Right lobe of liver (tissue), 6 donors: ENCODE measurements around the gene LSP1. TPM values are rescaled to one million over a fixed set of nuclear protein-coding genes. Genes with fewer than 3 reads are reported as not detected.
A peak's percentile ranks its signal among the peaks of the same experiment; 100 is the strongest.

Experiments
- ATAC-seq, 4 donors: fragments of 200-7000 bp; cut with Tn5 transposase; one replicate each; pipeline ENCODE4 v1.9.1; 2020; ENCODE audit warnings: mild to moderate bottlenecking in 4 of 4, moderate library complexity in 4 of 4
- DNase-seq, 3 donors: peaks; one replicate each; pipeline ENCODE4 v3.0.0-alpha.2; 2020
- H3K27ac ChIP-seq, 3 donors: fragments of 200-600 bp; one replicate each; pipeline ENCODE4 v1.8.0; 2022
- H3K27me3 ChIP-seq, 2 donors: fragments of 200-600 bp; one replicate each; pipeline ENCODE4 v1.8.0; 2022
- H3K36me3 ChIP-seq, 4 donors: fragments of 200-600 bp; sonication (generic) in 1 of 4; one replicate each; pipeline versions ENCODE4 v1.5.1 to v1.8.0; 2017 to 2022; ENCODE audit warnings: control low read depth in 1 of 4
- H3K4me1 ChIP-seq, 4 donors: fragments of 200-600 bp; sonication (generic) in 1 of 4; one replicate each; pipeline versions ENCODE4 v1.5.1 to v1.8.0; 2017 to 2022; ENCODE audit warnings: control low read depth in 1 of 4
- H3K4me3 ChIP-seq, 3 donors: fragments of 200-600 bp; one replicate each; pipeline ENCODE4 v1.8.0; 2022
- H3K9me3 ChIP-seq, 4 donors: fragments of 200-600 bp; sonication (generic) in 1 of 4; one replicate each; pipeline versions ENCODE4 v1.5.1 to v1.8.0; 2017 to 2022; ENCODE audit warnings: control low read depth in 1 of 4
- POLR2A ChIP-seq: fragments of 450-650 bp; IDR thresholded peaks from one replicate; pipeline ENCODE4 v1.6.1; 2017; ENCODE audit warnings: antibody characterized with exemption, mild to moderate bottlenecking
- WGBS: methylation state at CpG from one replicate; pipeline ENCODE4 v1.1.6; 2018; ENCODE audit warnings: low coverage, low lambda C conversion rate; ENCODE audit not compliant: insufficient coverage; ENCODE audit errors: missing lambda C conversion rate; 5-methylcytosine and 5-hydroxymethylcytosine counted together
- intact Hi-C, 2 donors: fragments of 100-400 bp; cut with DNase I; formaldehyde crosslinking; loops; one replicate each; pipeline versions ENCODE4 v1.11.2 to v1.14.1; 2022
- total RNA-seq, 6 experiments: library from RNA; depleted of rRNA in 2 of 6; stranded (reverse); fragments of >200 nt in 2 of 6; fragmentation: NEBNext Ultra II Directional in 3 of 6; extraction: Animal tissue kit (Norgen Biotek cat#: 25700) in 3 of 6; gene quantifications; one replicate each; pipeline versions ENCODE4 v1.1.0 to v1.2.4, GENCODE V29; 2016 to 2023
- TF ChIP-seq, protein P1 (sequence below), 4 donors: fragments of 200-600 bp in 3 of 4; fragments of 450-650 bp in 1 of 4; IDR thresholded peaks; one replicate each; pipeline versions ENCODE4 v1.5.1 to v1.8.0; 2016 to 2022; ENCODE audit warnings: antibody characterized with exemption in 4 of 4, mild to moderate bottlenecking in 2 of 4
- donor health status: DM: no; HTN: yes; CAD: no.
- donor health status: DM: no; HTN: no; CAD: no.
- donor health status: DM: no; HTN: no; CAD: no.
- donor health status: DM: no; HTN: yes; CAD: no.
- donor health status: DM: no; HTN: yes; CAD: no.

The LSP1 gene
- total RNA-seq, 6 experiments from 2014 or later = 2.3 to 20.6 (median 8.8) TPM

DNA sequence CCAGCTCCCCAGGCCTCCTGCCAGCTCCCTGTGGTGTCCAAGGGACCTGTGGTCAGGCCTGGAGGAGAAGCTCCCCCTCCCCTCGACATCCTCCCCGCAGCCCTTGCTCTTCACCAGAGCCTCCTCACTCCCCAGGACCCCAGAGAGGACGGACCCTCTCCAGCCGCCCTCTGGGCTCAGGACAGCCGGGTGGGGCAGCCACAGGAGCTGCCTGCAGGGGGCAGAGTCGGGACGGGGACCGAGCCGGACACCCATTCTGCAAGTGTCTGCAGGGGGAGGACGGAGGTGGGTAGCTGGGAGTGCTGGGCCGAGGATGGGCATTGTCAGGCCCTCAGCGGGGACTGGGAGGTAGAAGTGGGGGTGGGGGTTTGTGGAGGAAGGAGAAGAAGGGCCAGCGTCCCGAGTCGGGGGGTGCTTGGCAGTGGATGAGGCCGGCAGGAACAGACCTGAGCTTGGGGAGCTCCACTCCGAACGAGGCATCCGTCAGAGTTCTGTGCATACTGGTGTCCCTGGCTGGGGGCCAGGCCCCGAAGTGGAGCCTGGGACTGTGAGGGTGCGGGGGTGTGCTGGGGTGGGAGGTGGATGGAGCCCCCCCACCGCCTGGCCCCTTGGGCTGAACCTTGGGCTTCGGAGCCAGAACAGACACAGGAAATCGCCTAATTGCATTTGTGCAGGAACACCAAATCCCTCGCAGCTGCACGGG is 23.6 kb downstream of the LSP1 start:
- ATAC-seq = peak in 3 of 4 donors; percentile 38 to 56 (median 49)
- DNase-seq = peak; percentile 56 to 62 (median 60)
- H3K4me1 ChIP-seq = no peaks in the 10 kb centered on the region
- no peak overlapping the region for H3K27ac ChIP-seq
- no peaks in the 10 kb centered on the region for H3K9me3 ChIP-seq
- intact Hi-C loops = loop anchor here in 1 of 2 donors (10.0 kb wide), 1 partner anchor 268 kb away; no protein-coding TSS in a partner anchor
- no peaks in the 10 kb centered on the region for H3K27me3 ChIP-seq
- H3K4me3 ChIP-seq = no peak overlapping the region
- H3K36me3 ChIP-seq = no peaks in the 10 kb centered on the region
- no CpG with 5 or more reads among the region's 26 CpGs for WGBS
- no peak for TF ChIP-seq POLR2A
- TF ChIP-seq, protein P1, sequence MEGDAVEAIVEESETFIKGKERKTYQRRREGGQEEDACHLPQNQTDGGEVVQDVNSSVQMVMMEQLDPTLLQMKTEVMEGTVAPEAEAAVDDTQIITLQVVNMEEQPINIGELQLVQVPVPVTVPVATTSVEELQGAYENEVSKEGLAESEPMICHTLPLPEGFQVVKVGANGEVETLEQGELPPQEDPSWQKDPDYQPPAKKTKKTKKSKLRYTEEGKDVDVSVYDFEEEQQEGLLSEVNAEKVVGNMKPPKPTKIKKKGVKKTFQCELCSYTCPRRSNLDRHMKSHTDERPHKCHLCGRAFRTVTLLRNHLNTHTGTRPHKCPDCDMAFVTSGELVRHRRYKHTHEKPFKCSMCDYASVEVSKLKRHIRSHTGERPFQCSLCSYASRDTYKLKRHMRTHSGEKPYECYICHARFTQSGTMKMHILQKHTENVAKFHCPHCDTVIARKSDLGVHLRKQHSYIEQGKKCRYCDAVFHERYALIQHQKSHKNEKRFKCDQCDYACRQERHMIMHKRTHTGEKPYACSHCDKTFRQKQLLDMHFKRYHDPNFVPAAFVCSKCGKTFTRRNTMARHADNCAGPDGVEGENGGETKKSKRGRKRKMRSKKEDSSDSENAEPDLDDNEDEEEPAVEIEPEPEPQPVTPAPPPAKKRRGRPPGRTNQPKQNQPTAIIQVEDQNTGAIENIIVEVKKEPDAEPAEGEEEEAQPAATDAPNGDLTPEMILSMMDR (IDR thresholded peaks at IDR 0.05) = peak; percentile 41 to 53 (median 46)

DNA sequence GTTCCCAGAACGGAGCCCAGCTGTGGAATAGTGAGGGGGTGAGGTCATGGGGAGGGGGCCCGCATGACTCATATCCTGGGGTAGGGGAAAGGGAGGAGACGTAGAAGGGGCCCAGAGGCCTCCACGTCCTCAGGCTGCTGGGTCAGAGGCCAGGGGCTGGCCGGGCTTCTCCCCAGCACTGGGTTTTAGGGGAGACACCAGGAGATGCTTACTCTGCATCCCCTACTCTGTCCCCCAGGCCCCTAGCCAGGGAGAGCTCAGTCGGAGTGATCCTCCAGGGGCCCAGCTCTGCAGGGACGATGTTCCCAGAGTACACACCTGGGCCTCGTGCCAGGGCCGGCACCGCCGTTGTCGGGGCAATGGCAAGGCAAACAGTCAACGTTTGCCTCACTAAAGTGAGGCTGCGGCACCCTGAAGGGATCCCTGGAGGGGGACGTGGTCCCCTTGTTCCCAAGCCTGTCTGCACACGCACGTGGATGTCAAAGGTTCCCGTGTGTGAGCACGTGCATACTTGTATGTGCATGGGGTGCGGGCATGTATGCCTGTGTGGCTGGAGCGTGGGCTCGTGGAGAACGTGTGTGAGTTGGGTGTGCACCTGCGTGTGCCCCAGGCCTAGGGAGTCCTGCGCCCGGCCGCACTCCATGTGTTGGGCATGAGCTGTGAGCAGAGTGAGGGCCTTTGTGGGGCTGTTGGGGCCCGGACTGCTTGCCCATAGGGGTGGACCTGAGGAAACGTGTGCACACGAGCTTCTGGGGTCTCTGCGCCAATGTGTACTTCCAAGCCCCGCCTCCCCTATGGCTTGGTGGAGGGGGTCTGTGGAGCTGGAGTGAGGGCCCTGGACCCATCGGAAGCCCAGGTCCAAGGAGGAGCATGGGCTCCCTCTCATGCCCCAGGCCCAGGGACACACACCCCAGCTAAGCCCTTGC is 24.6 kb downstream of the LSP1 start:
- Histone ChIP-seq H3K36me3 (no peaks in the 10 kb centered on the region), H3K4me3 (no peak overlapping the region), H3K9me3 (no peaks in the 10 kb centered on the region), H3K4me1 (no peaks in the 10 kb centered on the region), H3K27me3 (no peaks in the 10 kb centered on the region), H3K27ac (no peak overlapping the region)
- ATAC-seq = no peak
- intact Hi-C loops = loop anchor here in 1 of 2 donors (10.0 kb wide), 1 partner anchor 267 kb away; no protein-coding TSS in a partner anchor
- DNase-seq = peak; percentile 21 to 48 (median 45)
- whole genome bisulfite sequencing = 60% methylated on average over 1 of the region's 33 CpGs
- no peak for TF ChIP-seq POLR2A
- TF ChIP-seq, protein P1 (IDR thresholded peaks at IDR 0.05) = no peak

DNA sequence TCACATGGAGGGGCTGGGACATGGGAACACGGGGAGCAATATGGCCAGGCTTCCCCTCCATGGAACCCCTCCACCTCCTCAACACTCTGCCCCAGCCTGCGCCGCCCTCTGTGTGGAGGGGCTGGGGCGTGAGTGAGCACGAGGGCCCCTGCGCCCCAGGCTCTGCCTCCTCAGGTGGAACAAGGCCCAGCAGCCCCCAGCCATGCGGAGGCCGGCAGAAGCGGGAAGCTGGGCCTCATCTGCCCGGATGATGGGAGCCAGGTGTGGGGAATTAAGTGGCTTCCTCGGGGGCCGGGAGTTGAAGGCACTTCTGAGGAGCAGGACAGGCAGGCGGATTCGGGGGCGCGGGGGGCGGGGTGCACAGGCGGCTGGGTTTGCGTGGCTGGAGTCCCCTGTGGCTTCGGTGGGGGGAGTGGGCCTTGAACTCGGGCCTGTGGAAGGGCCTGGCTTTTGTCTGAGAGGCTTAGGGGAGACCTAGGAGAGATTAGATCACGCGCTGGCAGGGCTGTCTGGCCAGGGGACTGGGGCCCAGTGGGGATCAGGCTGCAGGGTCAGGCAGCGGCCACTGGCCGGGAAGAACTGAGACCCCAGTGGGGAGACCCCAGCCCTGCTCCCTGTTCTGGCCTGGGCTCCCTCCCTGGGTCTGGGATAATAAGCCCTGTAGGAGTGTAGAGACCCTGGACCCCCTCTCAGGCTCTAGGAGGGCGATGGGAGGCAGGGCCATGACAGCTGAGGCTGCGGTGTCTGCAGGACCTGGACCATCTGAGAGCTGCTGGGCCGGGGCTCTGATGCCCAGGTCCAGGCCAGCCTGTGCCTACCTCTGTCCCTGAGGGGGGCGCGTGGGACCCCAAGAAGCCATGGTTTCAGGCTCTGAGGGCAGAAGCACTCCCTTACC is 25.5 kb downstream of the LSP1 start:
- intact Hi-C loops = loop anchor here in 1 of 2 donors (10.0 kb wide), 1 partner anchor 266 kb away; no protein-coding TSS in a partner anchor
- Histone ChIP-seq H3K4me1 (no peaks in the 10 kb centered on the region), H3K4me3 (no peak overlapping the region), H3K36me3 (no peaks in the 10 kb centered on the region), H3K27ac (no peak overlapping the region), H3K9me3 (no peaks in the 10 kb centered on the region), H3K27me3 (no peaks in the 10 kb centered on the region)
- ATAC-seq (no peak), DNase-seq (peak; percentile 13 to 52 (median 37))
- 90% methylated on average over 8 of the region's 30 CpGs for WGBS
- TF ChIP-seq POLR2A = no peak
- TF ChIP-seq, protein P1 (IDR thresholded peaks at IDR 0.05) = no peak
